ENCODE results near the gene SMU1.

- TF ChIP-seq CTCF (IDR thresholded peaks at IDR 0.05; ENCODE audit: insufficient read depth, low read depth, low read length): no peak
- no peak for TF ChIP-seq EZH2 (IDR thresholded peaks at IDR 0.05; ENCODE audit: insufficient read depth, low read length)
Observed at GRCh38 chr9:33110686-33111085, 34.2 kb upstream of the SMU1 start.
